ENCODE measurements around the gene PROM2.

Gene PROM2

DNA sequence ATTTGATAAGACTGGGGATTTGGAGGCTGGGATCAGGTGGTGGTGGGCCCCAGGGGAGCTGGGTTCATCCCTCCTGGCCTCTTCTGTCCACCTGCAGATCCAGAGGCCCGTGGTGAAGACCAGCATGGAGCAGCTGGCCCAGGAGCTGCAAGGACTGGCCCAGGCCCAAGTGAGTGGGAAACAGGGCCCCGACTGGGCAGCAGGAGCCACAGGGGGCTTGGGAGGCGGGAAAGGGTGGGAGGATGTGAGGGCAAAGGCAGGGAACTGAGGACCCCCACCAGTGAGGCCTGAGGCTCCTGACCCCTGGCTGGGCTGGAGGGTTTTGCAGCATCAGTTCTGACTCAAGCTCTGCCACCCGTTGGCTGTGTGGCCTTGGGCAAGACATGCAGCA is 11.3 kb downstream of the PROM2 start:
- Histone ChIP-seq H3K9me3 (ENCODE audit: insufficient read depth, low read length) (no peaks in the 10 kb centered on the region), H3K79me2 (ENCODE audit: insufficient read depth, low read length) (no peaks in the 10 kb centered on the region), H2AFZ (ENCODE audit: low read depth, low read length, severe bottlenecking) (no peak overlapping the region), H3K9ac (ENCODE audit: low read length) (no peak overlapping the region), H3K36me3 (ENCODE audit: low read length) (no peaks in the 10 kb centered on the region), H3F3A (ENCODE audit: insufficient read depth) (no peaks in the 10 kb centered on the region), H3K4me3 (ENCODE audit: insufficient read depth, low read length, poor library complexity, severe bottlenecking) (no peak overlapping the region), H3K27ac (ENCODE audit: low read depth, low read length) (no peak overlapping the region), H3K4me2 (ENCODE audit: low read depth, low read length, poor library complexity, severe bottlenecking) (no peak overlapping the region), H4K20me1 (ENCODE audit: low read depth, low read length) (no peaks in the 10 kb centered on the region), H3K9me2 (replicated peaks; ENCODE audit: insufficient read depth, low read length) (no peaks in the 10 kb centered on the region), H3K27me3 (ENCODE audit: low read length) (no peaks in the 10 kb centered on the region)
- TF ChIP-seq, protein P1, sequence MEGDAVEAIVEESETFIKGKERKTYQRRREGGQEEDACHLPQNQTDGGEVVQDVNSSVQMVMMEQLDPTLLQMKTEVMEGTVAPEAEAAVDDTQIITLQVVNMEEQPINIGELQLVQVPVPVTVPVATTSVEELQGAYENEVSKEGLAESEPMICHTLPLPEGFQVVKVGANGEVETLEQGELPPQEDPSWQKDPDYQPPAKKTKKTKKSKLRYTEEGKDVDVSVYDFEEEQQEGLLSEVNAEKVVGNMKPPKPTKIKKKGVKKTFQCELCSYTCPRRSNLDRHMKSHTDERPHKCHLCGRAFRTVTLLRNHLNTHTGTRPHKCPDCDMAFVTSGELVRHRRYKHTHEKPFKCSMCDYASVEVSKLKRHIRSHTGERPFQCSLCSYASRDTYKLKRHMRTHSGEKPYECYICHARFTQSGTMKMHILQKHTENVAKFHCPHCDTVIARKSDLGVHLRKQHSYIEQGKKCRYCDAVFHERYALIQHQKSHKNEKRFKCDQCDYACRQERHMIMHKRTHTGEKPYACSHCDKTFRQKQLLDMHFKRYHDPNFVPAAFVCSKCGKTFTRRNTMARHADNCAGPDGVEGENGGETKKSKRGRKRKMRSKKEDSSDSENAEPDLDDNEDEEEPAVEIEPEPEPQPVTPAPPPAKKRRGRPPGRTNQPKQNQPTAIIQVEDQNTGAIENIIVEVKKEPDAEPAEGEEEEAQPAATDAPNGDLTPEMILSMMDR (IDR thresholded peaks at IDR 0.05; ENCODE audit: insufficient read depth, low read length, poor library complexity, severe bottlenecking) = no peak
- TF ChIP-seq EZH2phosphoT487 (conservative IDR thresholded peaks at IDR 0.05; ENCODE audit: low read length) = no peak

DNA sequence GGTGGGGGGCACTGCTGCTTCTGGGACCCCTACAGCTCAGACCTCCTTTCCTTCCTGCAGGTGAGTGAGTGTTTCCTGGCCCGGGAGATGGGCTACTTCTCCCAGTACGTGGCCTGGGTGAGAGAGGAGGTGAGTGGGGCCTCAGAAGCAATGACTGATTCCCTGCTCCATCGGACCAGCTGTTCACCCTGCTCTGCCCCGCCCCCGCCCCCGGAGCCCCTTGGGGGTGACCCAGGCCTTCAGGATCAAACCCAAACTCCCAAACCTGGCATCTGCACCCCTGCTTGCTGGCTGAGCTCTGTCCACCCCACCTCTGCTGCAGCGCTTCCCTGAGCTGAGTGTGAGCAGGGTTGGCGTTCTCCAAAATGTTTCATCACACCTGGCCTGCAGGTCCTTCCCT is 13.1 kb downstream of the PROM2 start:
- Histone ChIP-seq H3K9me2 (replicated peaks; ENCODE audit: insufficient read depth, low read length) (no peaks in the 10 kb centered on the region), H3K27ac (ENCODE audit: low read depth, low read length) (no peak overlapping the region), H4K20me1 (ENCODE audit: low read depth, low read length) (no peaks in the 10 kb centered on the region), H3K27me3 (ENCODE audit: low read length) (no peaks in the 10 kb centered on the region), H2AFZ (ENCODE audit: low read depth, low read length, severe bottlenecking) (no peak overlapping the region), H3F3A (ENCODE audit: insufficient read depth) (no peaks in the 10 kb centered on the region), H3K9me3 (ENCODE audit: insufficient read depth, low read length) (no peaks in the 10 kb centered on the region), H3K4me3 (ENCODE audit: insufficient read depth, low read length, poor library complexity, severe bottlenecking) (no peak overlapping the region), H3K4me2 (ENCODE audit: low read depth, low read length, poor library complexity, severe bottlenecking) (no peak overlapping the region), H3K36me3 (ENCODE audit: low read length) (no peaks in the 10 kb centered on the region), H3K79me2 (ENCODE audit: insufficient read depth, low read length) (no peaks in the 10 kb centered on the region), H3K9ac (ENCODE audit: low read length) (no peak overlapping the region)
- TF ChIP-seq, protein P1 (IDR thresholded peaks at IDR 0.05; ENCODE audit: insufficient read depth, low read length, poor library complexity, severe bottlenecking) = no peak
- no peak for TF ChIP-seq EZH2phosphoT487 (conservative IDR thresholded peaks at IDR 0.05; ENCODE audit: low read length)

DNA sequence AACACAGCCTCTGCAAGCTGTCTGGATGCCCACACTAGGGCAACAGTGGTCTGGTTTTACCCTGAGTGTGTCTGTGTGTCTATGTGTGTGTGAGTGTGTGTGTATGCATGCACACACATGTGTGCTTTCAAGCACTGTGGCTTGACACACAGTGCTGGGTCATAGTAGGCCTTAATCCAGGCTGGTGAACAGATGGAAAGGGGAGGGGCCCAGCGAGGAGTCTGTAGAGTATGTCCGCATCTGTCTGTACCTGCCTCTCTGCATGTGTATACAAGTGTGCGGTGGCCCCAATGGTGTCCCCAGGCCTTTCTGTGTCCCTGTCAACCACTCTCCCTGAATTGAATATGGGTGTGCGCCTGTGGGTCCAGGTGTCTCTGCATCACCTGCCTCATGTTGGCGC is 13.6 kb downstream of the PROM2 start:
- H3F3A ChIP-seq (ENCODE audit: insufficient read depth) = no peaks in the 10 kb centered on the region
- no peak overlapping the region for H3K4me3 ChIP-seq (ENCODE audit: insufficient read depth, low read length, poor library complexity, severe bottlenecking)

More for the DNA sequence above, 13.6 kb downstream of the PROM2 start:
- H3K36me3 ChIP-seq (ENCODE audit: low read length) = no peaks in the 10 kb centered on the region
- H2AFZ ChIP-seq (ENCODE audit: low read depth, low read length, severe bottlenecking) = no peak overlapping the region
- no peak overlapping the region for H3K27ac ChIP-seq (ENCODE audit: low read depth, low read length)
- H3K79me2 ChIP-seq (ENCODE audit: insufficient read depth, low read length) = no peaks in the 10 kb centered on the region
- H3K9ac ChIP-seq (ENCODE audit: low read length) = no peak overlapping the region
- TF ChIP-seq, protein P1 (IDR thresholded peaks at IDR 0.05; ENCODE audit: insufficient read depth, low read length, poor library complexity, severe bottlenecking) = no peak
- TF ChIP-seq EZH2phosphoT487 (conservative IDR thresholded peaks at IDR 0.05; ENCODE audit: low read length) = no peak
- H3K9me2 ChIP-seq (replicated peaks; ENCODE audit: insufficient read depth, low read length) = no peaks in the 10 kb centered on the region
- no peaks in the 10 kb centered on the region for H3K27me3 ChIP-seq (ENCODE audit: low read length)
- H3K4me2 ChIP-seq (ENCODE audit: low read depth, low read length, poor library complexity, severe bottlenecking) = no peak overlapping the region
- H4K20me1 ChIP-seq (ENCODE audit: low read depth, low read length) = no peaks in the 10 kb centered on the region
- H3K9me3 ChIP-seq (ENCODE audit: insufficient read depth, low read length) = no peaks in the 10 kb centered on the region

Data from SU-DHL-6 (cell line).